Nasal cavity respiratory epithelium epithelial cell of viscerocranial mucosa (primary cell): ENCODE measurements around the gene OR2L2. TPM values are rescaled to one million over a fixed set of nuclear protein-coding genes. Genes with fewer than 3 reads are reported as not detected.

Experiments used
- total RNA-seq: library from RNA; depleted of rRNA; stranded (reverse); fragments of >200 nt; gene quantifications from 2 replicates; pipeline ENCODE4 v1.2.3, GENCODE V29; 2014

The OR2L2 gene
- total RNA-seq: not detected in 2 replicates

GRCh38 chr1:248029770-248030169 lies at the start of gene OR2L2:
OR2L2 (plus strand) TSS chr1:248030070; CDS start chr1:248038268, 8,198 bp downstream.

GRCh38 chr1:248013229-248013710 lies 16.6 kb upstream of the OR2L2 start, which contains the start of gene OR2L5:
OR2L5 (plus strand) TSS chr1:248013660; CDS start chr1:248021948, 8,288 bp downstream.

GRCh38 chr1:248046536-248046935 lies 16.7 kb downstream of the OR2L2 start, which contains the start of gene OR2L3:
OR2L3 (plus strand) TSS chr1:248046836; CDS start chr1:248060682, 13,846 bp downstream.

Other genes starting within 250 kb of the OR2L2 start
- gene OR14A16, start 206.0 kb upstream of the OR2L2 start, total RNA-seq: not detected in 2 replicates
- gene OR11L1, start 188.2 kb upstream of the OR2L2 start, total RNA-seq: not detected in 2 replicates
- gene TRIM58, start 172.9 kb upstream of the OR2L2 start, total RNA-seq: under 0.01 TPM in 1 of 2 replicates, not detected in the other
- gene OR2W3, start 134.5 kb upstream of the OR2L2 start, total RNA-seq: not detected in 2 replicates
- not detected in 2 replicates for gene OR2T8, start 109.8 kb upstream of the OR2L2 start, total RNA-seq
- gene OR2AJ1, start 105.2 kb upstream of the OR2L2 start, total RNA-seq: not detected in 2 replicates
- not detected in 2 replicates for gene OR2L8, start 81.2 kb upstream of the OR2L2 start, total RNA-seq
- not detected in 2 replicates for gene OR2AK2, start 64.8 kb upstream of the OR2L2 start, total RNA-seq
- not detected in 2 replicates for gene OR2L5, start 16.4 kb upstream of the OR2L2 start, total RNA-seq
- not detected in 2 replicates for gene OR2L3, start 16.8 kb downstream of the OR2L2 start, total RNA-seq
- gene OR2L13, start 65.1 kb downstream of the OR2L2 start, total RNA-seq: not detected in 2 replicates
- not detected in 2 replicates for gene OR2M5, start 115.1 kb downstream of the OR2L2 start, total RNA-seq
- gene OR2M2, start 144.8 kb downstream of the OR2L2 start, total RNA-seq: not detected in 2 replicates
- gene OR2M3, start 167.2 kb downstream of the OR2L2 start, total RNA-seq: not detected in 2 replicates
- not detected in 2 replicates for gene OR2M4, start 201.3 kb downstream of the OR2L2 start, total RNA-seq
- not detected in 2 replicates for gene OR2T33, start 247.9 kb downstream of the OR2L2 start, total RNA-seq